ENCODE results near the gene CLIP4.

CLIP4 gene

DNA sequence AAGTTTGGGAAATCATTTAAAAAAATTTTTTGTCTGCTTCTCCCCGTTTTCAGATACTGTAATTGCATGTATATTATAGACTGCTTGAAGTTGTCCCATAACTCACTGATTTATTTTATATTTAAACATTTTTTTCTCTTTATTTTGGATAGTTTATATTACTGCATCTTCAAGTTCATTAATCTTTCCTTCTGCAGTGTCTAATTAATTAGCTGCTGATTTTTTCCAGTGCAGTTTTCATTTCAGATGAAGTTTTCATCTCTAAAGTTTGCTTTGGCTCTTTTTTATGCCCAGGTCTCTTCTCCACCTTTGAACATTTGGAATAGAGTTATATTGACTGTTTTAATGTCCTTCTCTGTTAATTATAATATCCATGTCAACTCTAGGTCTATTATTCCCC lies 9.3 kb downstream of the CLIP4 start:
- TF ChIP-seq CTCF (conservative IDR thresholded peaks at IDR 0.05; ENCODE audit: low read depth): no peak
- POLR2A ChIA-PET (ENCODE audit: low non-redundant PET): no interaction called here
- H3K27ac ChIP-seq: no peak overlapping the region
- no peak for DNase-seq (ENCODE audit: low spot score)
- CTCF ChIA-PET: no interaction called here

- POLR2A ChIA-PET (ENCODE audit: low non-redundant PET): no interaction called here
- TF ChIP-seq CTCF (conservative IDR thresholded peaks at IDR 0.05; ENCODE audit: low read depth): no peak
- CTCF ChIA-PET: no interaction called here
- peak overlapping the region; percentile 64 for H3K27ac ChIP-seq
- no peak for DNase-seq (ENCODE audit: low spot score)
Observed at GRCh38 chr2:29129586-29130281, 14.5 kb downstream of the CLIP4 start.

DNA sequence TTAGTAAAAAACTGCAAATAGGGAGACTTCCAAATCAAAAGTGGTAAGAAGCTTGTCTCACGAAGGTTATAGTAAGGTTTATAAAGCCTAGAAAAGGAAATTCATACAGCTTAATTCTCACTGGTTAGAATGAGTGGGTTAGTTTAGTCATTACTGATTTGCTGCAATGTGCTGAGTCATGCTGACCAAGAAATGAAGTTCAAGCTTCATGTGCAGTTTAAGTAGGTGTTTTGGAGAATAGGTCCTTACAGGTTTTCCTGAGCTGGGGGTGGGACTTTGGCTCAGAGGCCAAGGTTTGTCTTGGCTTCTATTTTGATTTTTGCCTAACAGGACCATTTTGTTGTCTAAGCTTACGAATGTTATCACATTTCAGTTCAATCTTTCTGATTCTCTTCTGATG lies 15.1 kb downstream of the CLIP4 start:
- POLR2A ChIA-PET (ENCODE audit: low non-redundant PET): no interaction called here
- CTCF ChIA-PET: interaction anchor here (0.5 kb wide), 1 partner anchor 82 kb away, joined by 4 read pairs; no protein-coding TSS in a partner anchor
- peak overlapping the region; percentile 64 for H3K27ac ChIP-seq
- peak; percentile 55 for DNase-seq (ENCODE audit: low spot score)
- TF ChIP-seq CTCF (conservative IDR thresholded peaks at IDR 0.05; ENCODE audit: low read depth): no peak

GRCh38 chr2:29134933-29135332 lies 19.7 kb downstream of the CLIP4 start:
- POLR2A ChIA-PET (ENCODE audit: low non-redundant PET): no interaction called here

DNA sequence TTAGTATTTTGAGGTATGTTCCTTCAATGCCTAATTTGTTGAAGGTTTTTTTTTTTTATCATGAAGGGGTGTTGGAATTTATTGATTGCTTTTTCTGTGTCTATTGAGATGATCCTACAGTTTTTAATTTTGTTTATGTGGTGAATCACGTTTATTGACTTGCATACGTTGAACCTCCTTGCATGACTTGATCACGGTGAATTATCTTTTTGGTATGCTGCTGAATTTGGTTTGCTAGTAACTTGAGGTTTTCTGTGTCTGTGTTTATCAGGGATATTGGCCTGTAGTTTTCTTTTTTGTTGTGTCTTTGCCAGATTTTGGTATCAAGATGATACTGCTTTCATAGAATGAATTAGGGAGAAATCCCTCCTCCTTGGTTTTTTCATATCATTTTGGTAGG lies 23.9 kb downstream of the CLIP4 start:
- POLR2A ChIA-PET (ENCODE audit: low non-redundant PET): no interaction called here
- CTCF ChIA-PET: no interaction called here
- H3K27ac ChIP-seq: no peak overlapping the region
- TF ChIP-seq CTCF (conservative IDR thresholded peaks at IDR 0.05; ENCODE audit: low read depth): no peak
- no peak for DNase-seq (ENCODE audit: low spot score)

More at GRCh38 chr2:29134933-29135332, 19.7 kb downstream of the CLIP4 start:
- CTCF ChIA-PET: no interaction called here
- no peak for DNase-seq (ENCODE audit: low spot score)
- no peak overlapping the region for H3K27ac ChIP-seq
- TF ChIP-seq CTCF (conservative IDR thresholded peaks at IDR 0.05; ENCODE audit: low read depth): no peak

DNA sequence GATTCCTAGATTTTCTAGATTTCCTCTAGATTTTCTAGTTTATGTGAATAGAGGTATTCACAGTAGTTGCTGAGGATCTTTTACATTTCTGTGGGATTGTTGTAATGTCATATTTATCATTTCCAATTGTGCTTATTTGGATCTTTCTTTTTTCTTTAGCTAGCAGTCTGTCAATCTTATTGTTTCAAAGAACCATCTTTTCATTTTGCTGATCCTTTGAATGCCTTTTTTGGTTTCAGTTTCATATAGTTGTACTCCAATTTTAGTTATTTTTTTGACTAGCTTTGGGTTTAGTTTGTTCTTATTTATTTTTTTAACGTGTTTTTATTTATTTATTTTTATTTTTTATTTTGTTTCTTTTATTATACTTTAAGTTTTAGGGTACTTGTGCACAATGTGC lies 24.5 kb downstream of the CLIP4 start:
- H3K27ac ChIP-seq: no peak overlapping the region
- DNase-seq (ENCODE audit: low spot score): no peak
- no peak for TF ChIP-seq CTCF (conservative IDR thresholded peaks at IDR 0.05; ENCODE audit: low read depth)
- ChIA-PET POLR2A (ENCODE audit: low non-redundant PET) (no interaction called here), CTCF (no interaction called here)

Measured in RWPE1 (cell line).